Renal cortical epithelial cell (primary cell): Measurements from ENCODE around the gene C1orf21. TPM values are rescaled to one million over a fixed set of nuclear protein-coding genes. Genes with fewer than 3 reads are reported as not detected.

ENCODE experiments used
- DNase-seq: peaks from one replicate; pipeline ENCODE4 v3.0.0-alpha.2; 2011; ENCODE audit warnings: low read depth
- total RNA-seq: library from RNA; depleted of rRNA; stranded (reverse); fragments of >200 nt; gene quantifications from 2 replicates; pipeline ENCODE4 v1.2.3, GENCODE V29; 2014

C1orf21 gene
- total RNA-seq, 1 donor from 2014 or later = 1.7 TPM

DNA sequence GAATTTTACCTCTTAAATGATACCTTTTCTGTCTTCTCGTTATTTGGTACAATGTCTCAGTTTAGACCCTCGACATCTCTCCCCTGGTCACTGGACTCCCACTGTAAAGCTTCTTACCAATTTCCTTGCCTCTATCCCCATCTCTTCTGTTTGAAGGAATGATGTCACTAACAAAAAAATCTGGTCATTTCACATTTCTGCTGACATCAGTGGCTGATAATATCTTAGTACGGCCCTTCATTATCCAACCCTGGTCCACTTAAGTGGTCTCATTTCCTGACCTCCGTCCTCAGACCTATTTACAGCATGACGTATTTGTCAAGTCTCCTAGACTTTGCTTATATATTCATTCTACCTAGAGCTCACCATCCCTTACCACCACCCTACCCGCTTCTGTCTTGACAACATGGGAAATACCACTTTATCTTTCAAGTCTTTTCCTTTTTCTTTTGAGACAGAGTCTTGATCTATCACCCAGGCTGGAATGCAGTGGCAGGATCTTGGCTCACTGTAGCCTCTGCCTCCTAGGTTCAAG, 60.9 kb downstream of the C1orf21 start:
- no peak for DNase-seq

- DNase-seq = no peak
These were observed 63.1 kb downstream of the C1orf21 start for GRCh38 chr1:184449916-184450315.

- DNase-seq = no peak
These were observed 69.0 kb downstream of the C1orf21 start for GRCh38 chr1:184455786-184456185.

- no peak for DNase-seq
These were observed 69.4 kb downstream of the C1orf21 start for GRCh38 chr1:184456189-184456588.

GRCh38 chr1:184457500-184457899, 70.7 kb downstream of the C1orf21 start:
- no peak for DNase-seq

DNA sequence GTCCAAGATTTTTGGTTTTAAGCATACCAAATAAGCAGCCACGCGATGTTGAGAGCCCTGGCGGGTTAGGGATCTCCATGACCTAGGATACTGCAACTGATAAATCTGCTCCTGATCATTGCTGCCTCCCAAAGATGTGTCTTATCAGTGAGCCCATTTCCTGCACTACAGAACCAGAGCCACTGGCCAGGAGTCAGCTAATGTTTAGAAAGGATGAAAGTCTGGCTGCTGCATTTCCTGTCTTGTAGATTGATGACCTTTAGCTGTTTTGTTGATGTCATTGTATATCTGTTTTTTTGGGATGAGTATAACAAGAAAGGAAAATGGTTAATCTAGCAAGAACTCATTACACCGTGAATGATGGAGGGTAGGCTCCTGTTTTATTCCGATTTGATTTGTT, 74.5 kb downstream of the C1orf21 start:
- DNase-seq = no peak

DNA sequence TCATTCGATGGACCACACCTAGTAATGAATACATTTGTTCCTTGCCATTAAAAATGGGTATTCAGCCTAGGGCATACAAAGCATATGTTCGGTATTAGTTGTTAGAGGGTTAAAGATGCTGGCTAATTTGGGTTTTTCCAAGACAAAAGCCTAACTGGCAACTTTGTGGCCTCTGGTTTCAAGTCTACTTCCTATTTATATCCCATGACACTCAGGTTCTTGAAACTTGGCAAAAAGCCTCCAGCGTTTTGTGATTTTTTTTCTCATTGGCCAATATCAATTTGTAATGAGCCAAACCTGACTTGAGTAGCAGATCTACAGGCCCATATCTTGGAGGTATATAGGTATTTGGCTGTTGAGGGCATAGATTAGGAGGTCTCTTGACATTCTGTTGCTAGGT, 75.3 kb downstream of the C1orf21 start:
- no peak for DNase-seq

- DNase-seq = no peak
These were observed 76.2 kb downstream of the C1orf21 start for GRCh38 chr1:184462990-184463389.

- no peak for DNase-seq
These were observed 76.9 kb downstream of the C1orf21 start for GRCh38 chr1:184463680-184464079.

DNA sequence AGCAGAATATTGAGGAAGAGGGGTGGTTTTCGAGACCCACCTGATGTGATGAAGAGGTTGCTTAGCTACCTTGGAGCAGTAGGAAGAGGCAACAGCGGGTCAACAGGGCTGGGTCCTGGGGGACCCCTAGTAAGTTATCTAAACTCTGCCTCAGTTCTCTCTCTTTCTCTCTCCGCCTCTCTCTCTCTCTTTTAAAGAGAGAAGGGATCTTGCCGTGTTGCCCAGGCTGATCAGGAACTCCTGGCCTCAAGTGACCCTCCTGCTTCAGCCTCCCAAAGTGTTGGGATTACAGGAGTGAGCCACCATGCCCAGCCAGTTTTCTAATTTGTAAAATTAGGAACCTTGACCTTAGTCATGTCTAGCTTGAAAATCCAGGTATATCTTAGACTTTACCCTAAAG, 77.9 kb downstream of the C1orf21 start:
- DNase-seq = no peak

- no peak for DNase-seq
These were observed 78.8 kb downstream of the C1orf21 start for GRCh38 chr1:184465489-184466146.

DNA sequence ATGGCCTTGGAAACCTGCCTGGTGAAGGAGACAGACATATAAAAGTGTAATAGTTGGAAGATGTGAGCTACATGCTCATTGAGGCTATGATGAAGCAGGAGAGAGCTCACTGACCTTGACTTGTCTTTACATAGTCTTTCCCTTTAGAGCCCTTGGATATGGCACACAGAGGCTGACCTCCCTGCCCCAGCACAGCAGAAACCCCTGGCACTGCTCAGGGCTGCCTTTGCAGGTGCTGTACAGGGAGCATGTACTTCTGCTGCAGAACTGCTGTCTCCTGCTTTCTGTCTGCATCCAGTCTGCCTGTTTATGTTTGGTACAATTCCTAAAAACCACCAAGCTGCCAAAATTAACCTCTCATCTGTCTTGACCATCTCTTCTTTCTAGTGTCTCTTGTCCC, 80.5 kb downstream of the C1orf21 start:
- DNase-seq = no peak

- DNase-seq = no peak
These were observed 82.6 kb downstream of the C1orf21 start for GRCh38 chr1:184469396-184469795.

DNA sequence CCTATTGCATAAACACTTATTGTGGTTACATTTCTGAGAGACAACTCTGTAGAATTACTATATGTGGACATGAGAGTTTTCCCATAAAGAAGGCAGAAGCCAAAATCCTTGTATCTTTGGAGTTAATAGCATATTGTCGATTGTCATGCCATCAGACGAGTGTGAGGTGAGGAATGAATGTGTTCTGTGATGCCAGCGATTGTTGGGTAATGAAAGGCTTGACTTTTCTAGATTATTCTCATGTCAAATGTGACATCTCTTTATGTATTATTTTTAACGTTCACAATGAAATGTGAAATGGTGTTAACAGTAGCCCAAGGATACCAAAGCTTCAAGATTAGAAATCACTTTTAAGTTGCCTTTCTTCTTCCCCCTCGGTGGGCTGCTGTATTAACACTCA, 84.9 kb downstream of the C1orf21 start:
- DNase-seq = no peak

GRCh38 chr1:184472136-184472535, 85.3 kb downstream of the C1orf21 start:
- no peak for DNase-seq

DNA sequence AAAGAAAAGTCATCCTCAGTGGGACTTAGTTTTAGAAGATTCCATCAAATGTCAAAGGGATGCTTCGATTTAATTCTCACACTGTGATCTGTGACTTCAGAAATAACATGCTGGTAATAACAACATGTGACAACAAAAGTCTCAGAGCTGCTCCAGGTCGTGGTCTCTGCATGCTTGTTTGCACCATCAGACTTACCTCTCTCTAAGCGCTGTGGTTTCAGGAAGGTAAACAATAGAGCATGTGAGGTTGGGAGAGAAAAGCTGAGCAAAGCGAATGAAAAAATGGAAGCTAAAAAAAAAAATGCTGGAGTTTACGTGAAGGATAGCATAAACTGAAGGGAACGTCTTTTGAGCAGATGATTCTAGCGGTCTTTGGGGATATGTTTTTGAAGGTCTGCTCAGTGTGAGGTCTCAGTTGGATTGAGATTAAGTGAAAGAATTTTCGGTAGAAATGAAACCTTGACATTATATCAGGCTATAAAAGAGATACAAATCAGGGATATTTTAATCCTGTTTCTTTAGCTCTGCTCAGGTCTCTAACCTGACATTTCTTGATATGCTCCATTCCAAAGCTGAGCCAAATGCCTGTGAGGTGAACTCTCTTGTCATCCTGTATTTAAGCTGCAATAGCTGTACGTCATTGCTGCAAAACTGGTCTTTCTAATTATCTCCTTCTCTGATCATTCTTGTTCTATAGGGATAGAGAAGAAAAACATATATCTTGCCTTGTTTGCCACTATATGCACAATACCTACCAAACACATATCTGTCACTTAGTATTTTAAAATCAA, 86.5 kb downstream of the C1orf21 start:
- no peak for DNase-seq

DNA sequence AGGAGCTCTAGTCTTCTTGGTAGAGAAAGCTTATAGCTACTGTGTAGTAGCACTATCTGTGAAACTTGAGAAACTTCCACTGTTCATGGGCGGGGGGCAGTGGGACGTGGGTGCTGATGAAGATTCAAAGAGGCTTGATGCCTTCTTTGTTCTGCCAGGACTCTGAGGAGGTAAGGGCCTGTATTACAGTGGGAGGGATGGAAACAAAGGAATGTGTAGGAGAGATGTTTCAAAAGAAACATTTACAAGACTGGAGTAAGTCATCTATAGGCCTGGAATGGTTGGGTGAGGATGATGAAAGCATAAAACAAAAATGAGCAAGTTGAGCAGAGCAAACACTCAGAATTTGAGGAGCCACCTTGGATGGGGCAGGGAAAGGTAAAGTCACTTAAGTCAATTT, 89.4 kb downstream of the C1orf21 start:
- no peak for DNase-seq

DNA sequence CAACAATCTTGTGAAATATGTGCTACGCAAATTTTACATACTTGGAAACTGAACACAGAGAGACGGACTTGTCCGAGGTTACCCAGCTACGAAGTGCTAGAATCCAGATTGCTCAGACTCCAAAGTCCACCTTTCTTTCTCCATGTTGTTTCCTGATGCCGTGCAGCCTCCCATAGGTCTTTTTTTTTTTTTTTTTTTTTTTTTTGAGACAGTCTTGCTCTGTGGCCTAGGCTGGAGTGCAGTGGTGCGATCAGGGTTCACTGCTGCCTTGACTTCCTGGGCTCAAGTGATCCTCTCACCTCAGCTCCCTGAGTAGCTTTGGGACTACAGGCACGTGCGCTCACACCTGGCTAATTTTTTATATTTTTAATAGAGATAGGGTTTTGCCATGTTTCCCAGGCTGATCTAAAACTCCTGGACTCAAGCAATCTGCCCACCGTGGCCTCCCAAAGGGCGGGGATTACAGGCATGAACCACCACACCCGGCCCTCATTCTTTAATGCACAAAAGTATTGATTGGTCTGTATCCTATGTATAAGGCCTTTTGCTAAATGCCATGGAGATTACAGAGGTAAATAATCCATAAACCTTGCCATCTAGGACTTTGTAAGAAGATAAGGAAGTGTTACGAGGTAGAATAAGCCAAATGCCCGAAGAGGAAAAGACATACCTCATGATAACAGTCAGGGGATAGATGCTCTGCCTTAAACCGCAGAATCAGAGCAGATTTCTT, 92.8 kb downstream of the C1orf21 start:
- peak; percentile 6 for DNase-seq

- DNase-seq = no peak
These were observed 93.9 kb downstream of the C1orf21 start for GRCh38 chr1:184480736-184481135.

- no peak for DNase-seq
These were observed 95.3 kb downstream of the C1orf21 start for GRCh38 chr1:184482136-184482535.

DNA sequence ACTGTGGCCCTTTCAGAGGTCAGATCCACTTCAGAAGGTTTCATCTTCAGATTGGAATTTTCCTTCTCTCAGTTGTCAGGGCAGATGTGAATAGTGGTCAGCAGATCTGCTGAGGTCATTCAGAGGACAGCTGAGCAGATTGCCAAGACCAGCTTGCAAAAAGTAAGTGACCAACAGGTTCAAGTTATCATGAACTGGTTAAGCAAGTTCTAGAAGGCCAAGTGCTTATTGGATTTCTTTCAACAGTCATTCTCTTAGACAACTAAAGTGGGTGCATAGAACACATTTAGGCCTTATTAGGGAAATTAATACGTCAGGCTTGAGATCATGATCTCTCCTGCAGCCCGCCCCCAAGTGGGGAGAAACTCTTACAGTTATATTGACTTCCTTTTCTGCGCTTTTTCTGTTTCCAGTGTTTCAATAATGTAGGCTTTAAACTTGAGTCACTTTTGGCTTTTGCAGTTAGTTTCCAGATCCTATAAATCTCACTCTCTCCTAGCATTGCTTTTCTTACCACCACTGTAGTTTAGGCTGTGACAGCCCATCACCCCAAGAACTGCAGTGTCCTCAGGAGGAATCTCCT, 96.4 kb downstream of the C1orf21 start:
- peak; percentile 52 for DNase-seq
